ENCODE measurements around the gene PIEZO1.
"Not testable (repeated sequence)": the region's sequence is repeated elsewhere in the genome, so short reads cannot be mapped to it uniquely, and the experiment has no call there.

Gene PIEZO1

DNA sequence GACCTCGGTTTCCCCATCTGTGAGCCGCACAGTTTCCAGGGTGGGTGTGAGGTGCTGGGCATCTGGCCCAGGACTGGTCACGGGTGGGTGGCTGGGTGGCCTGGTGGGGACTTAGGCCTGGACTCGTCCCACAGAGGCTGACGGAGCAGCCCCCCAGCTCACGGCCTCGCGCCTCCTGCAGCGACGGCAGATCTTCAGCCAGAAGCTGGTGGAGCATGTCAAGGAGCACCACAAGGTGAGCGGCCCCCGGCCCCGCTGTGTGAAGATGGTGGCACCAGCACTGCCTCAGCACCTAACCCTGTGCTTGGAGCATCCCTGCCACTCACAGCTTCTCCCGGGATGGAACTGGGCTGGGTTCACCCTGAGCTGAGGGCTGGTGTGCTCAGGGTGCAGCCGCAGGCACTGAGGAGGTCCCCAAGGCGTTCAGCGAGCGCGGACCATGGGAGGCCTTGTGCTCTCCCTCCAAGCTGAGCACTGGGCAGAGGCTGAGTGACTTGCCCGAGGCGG is 20.9 kb upstream of the PIEZO1 start:
- in situ Hi-C loops (cut with MboI; ENCODE audit: low sequenced_read_pairs) = no loop called here

DNA sequence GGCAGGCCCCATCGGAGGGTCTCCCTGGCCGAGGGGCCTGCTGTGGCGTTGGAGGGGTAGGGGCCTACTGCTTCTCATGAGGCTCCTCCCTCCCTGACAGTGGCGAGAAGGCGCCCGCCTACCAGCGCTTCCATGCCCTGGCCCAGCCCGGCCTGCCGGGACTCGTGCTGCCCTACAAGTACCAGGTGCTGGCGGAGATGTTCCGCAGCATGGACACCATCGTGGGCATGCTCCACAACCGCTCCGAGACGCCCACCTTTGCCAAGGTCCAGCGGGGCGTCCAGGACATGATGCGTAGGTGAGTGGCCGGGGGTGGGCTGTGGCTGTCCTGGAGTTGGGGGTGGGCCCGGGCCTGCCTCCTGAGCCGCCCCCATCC is 20.3 kb upstream of the PIEZO1 start:
- in situ Hi-C loops (cut with MboI; ENCODE audit: low sequenced_read_pairs) = no loop called here

GRCh38 chr16:88804552-88805339 is 19.7 kb upstream of the PIEZO1 start:
- in situ Hi-C loops (cut with MboI; ENCODE audit: low sequenced_read_pairs) = no loop called here

- in situ Hi-C loops (cut with MboI; ENCODE audit: low sequenced_read_pairs) = no loop called here
Measured at GRCh38 chr16:88804173-88804551, 19.1 kb upstream of the PIEZO1 start.

DNA sequence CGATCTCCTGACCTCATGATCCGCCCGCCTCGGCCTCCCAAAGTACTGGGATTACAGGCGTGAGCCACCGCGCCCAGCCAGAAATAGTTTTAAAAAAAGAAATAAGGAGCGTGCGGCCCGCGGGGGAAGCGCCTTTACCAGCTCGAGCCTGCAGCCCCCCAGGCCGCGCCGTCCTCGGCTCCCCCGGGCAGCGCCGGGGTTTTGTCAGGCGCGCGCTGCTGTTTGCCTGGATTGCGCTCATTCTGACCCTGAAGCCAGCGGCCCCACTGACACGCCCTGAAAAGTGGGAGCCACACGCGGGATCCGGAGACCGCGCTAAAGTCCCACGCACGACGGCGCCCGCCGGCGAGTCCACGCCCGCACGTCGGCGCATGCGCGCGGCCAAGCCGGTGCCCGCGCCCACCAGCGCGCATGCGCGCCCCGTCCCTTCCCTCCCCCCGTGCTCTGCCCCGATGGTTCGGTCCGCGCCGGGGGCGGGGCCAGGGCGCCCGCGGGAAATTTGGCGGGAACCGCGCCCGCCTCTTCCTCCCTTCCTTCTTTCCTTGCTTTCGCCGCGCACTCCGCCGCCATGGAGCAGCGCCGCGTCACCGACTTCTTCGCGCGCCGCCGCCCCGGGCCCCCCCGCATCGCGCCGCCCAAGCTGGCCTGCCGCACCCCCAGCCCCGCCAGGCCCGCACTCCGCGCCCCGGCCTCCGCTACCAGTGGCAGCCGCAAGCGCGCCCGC is 18.4 kb upstream of the PIEZO1 start, which contains the start of gene CDT1:
Gene CDT1 (plus strand): TSS at position 526 of the 724 bp plus-strand sequence. CDS start 43 bp downstream, at position 569.
- in situ Hi-C loops (cut with MboI; ENCODE audit: low sequenced_read_pairs) = no loop called here

DNA sequence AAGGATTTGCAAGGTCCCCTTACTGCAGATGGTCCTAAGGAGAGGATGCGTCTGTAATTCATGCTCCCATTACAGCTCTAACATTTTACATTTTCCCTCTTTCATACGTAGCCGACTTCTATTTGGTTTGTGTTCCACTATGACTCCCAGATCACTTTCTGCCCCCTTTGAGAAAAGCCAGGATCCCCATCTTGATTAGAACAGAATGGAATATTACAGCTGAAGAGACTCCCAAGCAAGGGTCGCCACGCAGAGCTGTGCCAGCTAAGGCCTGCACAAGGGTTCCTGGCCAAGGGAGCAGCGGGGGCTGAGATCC is 15.2 kb upstream of the PIEZO1 start:
- in situ Hi-C loops (cut with MboI; ENCODE audit: low sequenced_read_pairs) = no loop called here

DNA sequence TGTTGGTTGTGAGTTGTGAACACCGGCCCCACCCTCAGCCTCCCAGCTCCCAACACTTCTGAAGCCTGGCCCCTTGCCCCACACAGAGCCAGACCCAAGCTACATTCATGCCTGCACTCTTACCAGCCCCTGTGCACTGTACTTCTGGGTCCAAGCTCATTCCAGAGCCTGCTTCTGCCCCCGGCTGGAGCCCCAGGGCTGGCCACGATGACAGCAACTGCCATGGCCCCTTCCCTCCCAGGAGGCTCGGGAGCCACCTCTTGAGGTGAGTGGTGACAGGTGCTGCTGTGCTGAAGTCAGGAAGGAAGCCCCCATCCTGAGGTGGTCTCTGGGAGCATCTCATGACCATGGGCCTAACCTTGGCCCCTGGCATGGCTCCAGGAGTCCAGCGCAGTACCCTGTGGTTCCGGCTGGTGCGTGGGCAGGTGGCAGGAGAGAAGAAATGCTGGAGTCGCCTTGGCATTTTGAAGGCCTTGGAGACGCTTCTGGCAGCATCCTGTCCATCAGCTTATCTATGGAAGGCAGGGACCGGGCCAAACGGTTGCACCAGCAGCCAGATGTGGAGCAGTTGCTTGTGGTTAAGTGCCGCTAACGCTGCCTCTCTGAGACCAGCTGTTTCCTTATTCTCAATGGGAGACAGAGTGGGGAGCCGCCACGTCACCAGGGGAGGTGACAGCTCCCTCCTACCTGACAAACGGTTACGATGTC is 14.7 kb upstream of the PIEZO1 start:
- in situ Hi-C loops (cut with MboI; ENCODE audit: low sequenced_read_pairs) = no loop called here

DNA sequence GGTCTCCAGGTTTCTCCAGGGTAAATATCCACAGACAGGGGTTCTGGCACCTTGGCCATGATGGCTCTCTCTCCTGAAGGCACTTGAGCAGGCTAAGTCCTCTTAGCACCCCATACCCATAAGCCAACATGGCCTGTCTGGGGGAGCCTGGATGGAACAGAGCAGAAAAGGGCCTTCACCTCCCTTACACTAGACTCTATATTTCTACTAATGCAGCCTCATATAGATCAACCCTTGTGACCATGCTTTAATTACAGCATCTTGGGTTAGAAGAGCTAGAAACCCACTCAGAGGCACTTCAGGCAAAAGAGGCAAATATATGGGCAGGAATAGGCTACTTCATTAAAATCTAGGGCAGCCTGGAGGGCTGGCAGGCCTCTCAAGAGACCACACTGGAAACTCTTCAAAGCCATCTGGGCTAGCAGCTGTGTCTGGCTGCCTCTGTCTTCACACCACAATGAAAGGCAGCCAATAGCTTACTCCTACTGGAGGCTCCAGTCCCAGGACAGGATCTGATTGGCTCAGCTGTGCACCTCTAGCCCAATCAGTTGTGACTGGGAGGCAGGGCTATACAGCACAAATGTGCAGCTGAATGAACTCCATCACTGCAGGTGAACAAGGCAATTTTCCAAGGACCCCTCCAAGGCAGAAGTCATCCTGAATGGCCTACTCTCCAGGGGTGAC is 13.9 kb upstream of the PIEZO1 start:
- in situ Hi-C loops (cut with MboI; ENCODE audit: low sequenced_read_pairs) = no loop called here

DNA sequence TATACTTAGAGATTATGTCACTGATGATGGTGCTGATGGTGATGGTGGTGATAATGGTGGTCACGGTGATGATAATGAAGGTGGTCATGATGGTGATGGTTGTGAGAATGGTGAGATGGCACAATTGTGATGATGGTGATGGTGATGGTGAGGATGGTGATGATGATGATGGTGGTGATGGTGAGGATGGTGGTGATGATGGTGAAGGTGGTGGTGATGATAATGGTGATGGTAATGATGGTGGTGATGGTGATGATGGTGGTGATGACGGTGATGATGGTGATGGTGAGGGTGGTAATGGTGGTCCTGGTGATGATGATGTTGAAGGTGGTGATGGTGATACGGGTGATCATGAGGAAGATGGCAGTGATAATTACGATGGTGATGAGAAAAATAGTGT is 13.1 kb upstream of the PIEZO1 start:
- in situ Hi-C loops (cut with MboI; ENCODE audit: low sequenced_read_pairs) = no loop called here

DNA sequence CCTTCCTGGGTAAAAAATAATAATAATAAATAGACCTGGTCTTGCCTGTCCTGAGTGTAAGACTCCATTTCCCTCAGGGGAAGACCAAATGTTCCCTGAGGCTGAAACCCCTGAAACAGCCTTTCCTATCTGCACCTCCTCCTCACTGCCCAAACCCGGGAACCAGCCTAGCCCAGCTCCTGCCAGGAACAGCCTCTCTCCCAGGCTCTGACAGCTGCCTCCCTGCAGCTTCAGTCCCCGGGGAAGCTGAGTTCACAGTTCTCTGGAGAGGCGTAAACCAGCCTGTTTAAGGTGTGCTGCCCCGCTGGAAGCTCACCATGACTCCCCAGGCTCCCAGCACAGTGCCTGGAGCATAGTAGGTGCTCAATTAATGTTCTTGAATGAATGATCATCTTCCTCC is 11.3 kb upstream of the PIEZO1 start:
- in situ Hi-C loops (cut with MboI; ENCODE audit: low sequenced_read_pairs) = no loop called here

DNA sequence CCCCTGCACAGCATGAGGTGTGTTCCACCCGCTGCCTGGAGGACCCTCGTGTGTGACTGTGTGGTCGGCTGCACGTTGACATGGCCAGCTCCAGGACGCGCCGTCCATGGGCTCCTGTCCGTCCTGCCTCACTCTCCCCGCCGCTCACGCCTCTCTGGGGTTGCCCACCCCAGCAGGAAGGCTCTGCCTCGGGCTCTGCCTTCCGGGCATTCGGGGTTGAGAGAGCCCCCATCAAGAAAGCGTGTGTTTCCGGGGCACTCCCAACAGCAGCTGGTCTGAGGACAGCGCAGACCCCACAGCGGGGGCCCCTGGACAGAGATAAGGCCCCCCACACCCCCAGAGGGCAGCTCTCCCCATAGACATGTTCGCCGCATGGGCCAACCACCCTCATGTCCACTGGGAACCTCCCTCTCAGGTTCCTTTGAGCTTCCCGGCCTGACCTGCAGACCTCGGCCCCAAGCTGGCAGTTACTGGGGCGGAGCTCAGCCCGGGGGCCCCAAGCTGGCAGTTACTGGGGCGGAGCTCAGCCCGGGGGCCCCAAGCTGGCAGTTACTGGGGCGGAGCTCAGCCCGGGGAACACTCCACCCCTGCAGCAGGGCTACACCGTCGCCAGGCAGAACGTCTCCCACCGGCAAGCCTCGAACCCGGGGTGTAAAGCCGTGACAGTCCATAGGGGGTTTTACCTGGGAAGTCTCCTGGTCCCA is 8.4 kb upstream of the PIEZO1 start:
- in situ Hi-C loops (cut with MboI; ENCODE audit: low sequenced_read_pairs) = no loop called here

DNA sequence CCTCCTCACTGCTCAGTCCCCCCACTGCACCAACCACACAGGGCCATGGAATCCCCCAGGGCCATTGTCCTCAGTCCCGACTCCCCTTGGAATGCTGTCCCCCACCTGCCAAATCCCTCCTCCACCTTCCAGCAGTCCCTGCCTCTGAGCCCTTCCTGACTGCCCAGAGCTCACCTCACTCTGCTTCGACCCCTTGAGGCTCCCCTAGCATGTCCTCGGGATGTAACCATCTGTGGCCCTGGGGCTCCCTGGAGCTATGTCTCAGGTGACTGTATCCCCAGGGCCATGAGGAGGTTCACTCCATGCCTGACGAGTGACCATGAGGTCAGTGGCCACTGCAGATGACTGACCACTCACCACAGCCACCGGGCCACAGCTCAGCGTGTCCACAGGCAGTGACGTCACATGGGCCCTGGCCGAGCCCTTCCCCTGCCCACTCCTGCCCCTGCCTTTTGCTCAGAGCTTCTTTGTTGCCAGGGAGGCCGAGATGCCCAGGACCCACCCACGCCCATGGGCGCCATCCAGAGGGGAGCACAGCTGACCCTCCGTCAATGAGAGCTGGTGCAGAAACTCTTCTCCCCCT is 7.7 kb upstream of the PIEZO1 start:
- in situ Hi-C loops (cut with MboI; ENCODE audit: low sequenced_read_pairs) = no loop called here

- in situ Hi-C loops (cut with MboI; ENCODE audit: low sequenced_read_pairs) = no loop called here
Measured at GRCh38 chr16:88792078-88792550, 7.1 kb upstream of the PIEZO1 start.

GRCh38 chr16:88790312-88791211 is 5.5 kb upstream of the PIEZO1 start:
- in situ Hi-C loops (cut with MboI; ENCODE audit: low sequenced_read_pairs) = no loop called here

DNA sequence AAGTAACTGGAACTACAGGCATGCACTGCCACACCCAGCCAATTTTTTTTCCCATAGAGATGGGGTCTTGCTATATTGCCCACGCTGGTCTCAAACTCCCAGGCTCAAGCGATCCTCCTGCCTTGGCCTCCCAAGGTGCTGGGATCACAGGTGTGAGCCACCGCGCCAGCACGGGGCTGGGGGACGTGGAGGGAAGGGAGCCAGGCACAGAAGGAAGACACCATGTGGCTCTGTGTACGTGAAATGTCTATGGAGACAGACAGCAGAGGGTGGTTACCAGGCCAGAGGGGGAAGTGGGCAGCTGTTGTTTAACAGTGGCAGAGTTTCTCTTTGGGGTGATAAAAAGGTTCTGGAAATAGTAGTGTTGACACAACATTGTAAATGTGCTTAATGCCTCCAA is 4.6 kb upstream of the PIEZO1 start:
- in situ Hi-C loops (cut with MboI; ENCODE audit: low sequenced_read_pairs) = no loop called here

DNA sequence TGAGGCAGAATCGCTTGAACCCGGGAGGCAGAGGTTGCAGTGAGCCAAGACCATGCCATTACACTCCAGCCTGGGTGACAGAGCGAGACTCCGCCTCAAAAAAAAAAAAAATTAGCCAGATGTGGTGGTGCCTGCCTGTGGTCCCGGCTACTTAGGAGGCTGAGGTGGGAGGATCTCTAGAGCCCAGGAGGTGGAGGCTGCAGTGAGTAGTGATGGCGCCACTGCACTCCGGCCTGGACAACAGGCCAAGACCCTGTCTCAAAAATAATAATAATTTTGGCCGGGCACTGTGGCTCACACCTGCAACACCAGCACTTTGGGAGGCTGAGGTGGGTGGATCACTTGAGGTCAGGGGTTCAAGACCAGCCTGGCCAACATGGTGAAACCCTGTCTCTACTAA is 3.7 kb upstream of the PIEZO1 start:
- in situ Hi-C loops (cut with MboI; ENCODE audit: low sequenced_read_pairs) = not testable (repeated sequence)

DNA sequence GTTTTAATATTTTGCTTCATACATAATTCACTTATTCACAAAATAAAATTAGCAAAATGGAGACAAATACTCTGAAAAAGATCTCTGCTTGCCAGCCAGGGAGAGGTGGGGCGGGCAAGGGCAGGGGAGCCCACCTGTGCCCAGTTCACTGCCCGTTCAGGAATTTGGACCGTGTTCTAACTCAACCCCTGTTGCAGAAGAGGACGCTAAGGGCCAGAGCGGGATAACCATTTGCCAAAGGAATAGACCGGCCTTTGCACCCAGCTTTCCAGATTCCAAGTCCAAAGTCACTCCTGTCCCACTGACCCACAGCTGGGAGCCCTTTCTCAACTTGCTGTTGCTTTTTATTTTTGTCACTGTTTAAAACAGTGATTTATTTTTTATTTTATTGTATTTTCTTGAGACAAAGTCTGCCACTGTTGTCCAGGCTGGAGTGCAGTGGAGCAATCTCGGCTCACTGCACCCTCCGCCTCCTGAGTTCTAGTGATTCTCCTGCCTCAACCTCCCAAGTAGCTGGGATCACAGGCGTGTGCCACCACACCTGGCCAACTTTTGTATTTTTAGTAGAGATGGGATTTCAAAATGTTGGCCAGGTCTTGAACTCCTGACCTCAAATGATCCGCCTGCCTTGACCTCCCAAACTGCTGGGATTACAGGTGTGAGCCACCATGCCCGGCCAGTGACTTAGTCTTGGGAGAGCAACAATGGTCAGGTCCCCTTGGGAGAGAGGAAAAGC is 2.7 kb upstream of the PIEZO1 start:
- in situ Hi-C loops (cut with MboI; ENCODE audit: low sequenced_read_pairs) = no loop called here

- in situ Hi-C loops (cut with MboI; ENCODE audit: low sequenced_read_pairs) = no loop called here
Measured at GRCh38 chr16:88784856-88785105, 239 bp downstream of the PIEZO1 start.
